ENCODE measurements around the gene SCP2.

- TF ChIP-seq CTCF (IDR thresholded peaks at IDR 0.05) (no peak), POLR2A (IDR thresholded peaks at IDR 0.05) (no peak)
Observed at GRCh38 chr1:53071167-53071865, 144.2 kb downstream of the SCP2 start.
